ENCODE measurements around the gene GOLPH3. TPM values are rescaled to one million over a fixed set of nuclear protein-coding genes. Genes with fewer than 3 reads are reported as not detected.
A peak's percentile ranks its signal among the peaks of the same experiment; 100 is the strongest.
"Not testable (repeated sequence)": the region's sequence is repeated elsewhere in the genome, so short reads cannot be mapped to it uniquely, and the experiment has no call there.

GOLPH3 gene
- total RNA-seq = 10 to 100 TPM; 74.7 to 81.4 TPM

DNA sequence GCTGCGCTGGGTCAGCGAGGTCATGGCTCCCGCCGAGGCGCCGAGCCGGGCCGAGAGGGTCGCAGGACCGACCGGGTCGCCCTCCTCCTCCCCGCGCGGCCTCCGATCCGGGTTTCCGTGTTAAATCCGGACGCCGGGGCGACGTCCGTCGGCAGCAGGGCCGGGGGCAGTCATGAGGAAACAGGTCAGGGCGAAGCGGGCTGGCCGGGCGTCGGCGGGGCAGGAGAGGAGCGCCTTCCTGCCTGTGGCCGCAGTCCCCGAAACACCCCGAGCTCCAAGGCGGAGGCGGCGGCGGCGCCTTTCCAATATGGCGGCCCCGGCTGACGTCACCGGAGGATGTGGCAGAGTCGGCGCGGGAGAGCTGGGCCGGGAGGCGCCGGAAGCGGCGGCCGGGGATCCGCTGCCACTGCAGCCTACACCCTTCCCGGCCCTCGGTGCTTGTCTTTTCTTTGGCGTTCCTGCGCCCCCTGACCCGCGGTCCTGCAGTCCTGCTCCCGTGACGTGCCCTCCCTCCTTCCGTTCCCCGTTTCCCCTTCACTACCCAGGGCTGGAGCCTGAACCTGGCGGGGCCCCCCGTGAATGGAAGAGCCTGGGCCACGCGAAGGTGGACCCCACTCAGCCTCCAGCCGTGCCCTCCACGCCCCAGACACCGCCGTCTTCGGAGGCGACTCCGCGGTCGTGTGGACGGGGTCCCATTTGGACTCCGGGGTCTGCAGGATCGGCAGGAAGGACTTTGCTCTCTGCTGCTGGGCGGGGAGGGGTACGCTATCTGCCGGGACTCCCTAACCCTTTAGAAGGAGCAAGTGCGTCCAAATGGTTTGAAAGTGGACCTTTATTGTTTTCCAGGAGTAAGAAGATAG, at the start of gene GOLPH3:
TSS of gene GOLPH3 (minus strand) at position 309 of the 860 bp plus-strand sequence. CDS start at position 24, 285 bp downstream.
- H3K36me3 Mint-ChIP-seq = peaks cover 36% of the 10 kb centered on the region
- DNase-seq (peak; percentile 95), ATAC-seq (peak; percentile 92)
- H3K9me3 Mint-ChIP-seq (ENCODE audit: low read depth) = no peaks in the 10 kb centered on the region
- peaks cover 34% of the 10 kb centered on the region for H3K4me1 Mint-ChIP-seq
- CTCF ChIA-PET = interaction anchor here (1.0 to 1.4 kb wide), 4 partner anchors 11 to 416 kb away, joined by 3 to 5 read pairs (median 3); no protein-coding TSS in a partner anchor
- H3K27me3 Mint-ChIP-seq = peaks cover 2% of the 10 kb centered on the region
- peak within 1 kb of the TSS; percentile 98 for H3K27ac Mint-ChIP-seq
- H3K4me3 Mint-ChIP-seq = peak within 1 kb of the TSS; percentile 93

DNA sequence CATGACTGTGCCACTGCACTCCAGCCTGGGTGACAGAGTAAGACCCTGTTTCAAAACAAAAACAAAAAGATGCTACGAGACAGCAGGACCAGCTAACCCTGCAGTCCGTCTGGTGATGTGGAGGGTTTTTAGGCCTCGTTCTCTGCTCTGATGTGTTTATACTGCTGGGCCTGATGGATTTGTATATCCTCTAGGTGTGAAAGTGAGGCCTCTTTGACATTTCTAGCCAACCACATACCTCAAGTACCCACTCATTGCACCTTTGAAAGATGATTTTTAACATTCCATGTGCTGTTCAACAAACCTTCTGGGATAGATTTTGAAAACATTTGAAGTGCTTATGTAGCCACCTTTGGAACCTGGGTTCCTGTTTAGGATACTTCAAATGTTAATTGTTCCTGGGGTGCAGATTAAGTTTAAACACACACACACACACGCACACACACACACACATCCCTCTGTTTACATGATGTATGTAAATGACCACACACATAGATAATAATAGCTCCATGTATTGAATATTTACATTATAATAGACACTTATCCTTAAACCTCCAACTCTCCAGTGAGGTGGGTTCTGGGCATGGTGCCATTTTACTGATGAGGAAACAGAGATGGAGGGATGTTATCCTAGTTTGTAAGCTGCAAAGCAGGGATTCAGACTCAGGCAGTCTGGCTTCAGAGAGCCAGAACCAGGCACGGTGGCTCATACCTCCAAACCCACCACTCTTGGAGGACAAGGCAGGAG, 48.8 kb upstream of the GOLPH3 start:
- Mint-ChIP-seq H3K4me1 (no peaks in the 10 kb centered on the region), H3K27me3 (no peaks in the 10 kb centered on the region), H3K4me3 (no peak overlapping the region), H3K9me3 (ENCODE audit: low read depth) (no peaks in the 10 kb centered on the region), H3K36me3 (no peaks in the 10 kb centered on the region), H3K27ac (no peak overlapping the region)
- CTCF ChIA-PET = interaction anchor here (1.3 to 1.8 kb wide), 2 partner anchors 8 to 9 kb away, joined by 3 to 5 read pairs; no protein-coding TSS in a partner anchor
- ATAC-seq (no peak), DNase-seq (no peak)

DNA sequence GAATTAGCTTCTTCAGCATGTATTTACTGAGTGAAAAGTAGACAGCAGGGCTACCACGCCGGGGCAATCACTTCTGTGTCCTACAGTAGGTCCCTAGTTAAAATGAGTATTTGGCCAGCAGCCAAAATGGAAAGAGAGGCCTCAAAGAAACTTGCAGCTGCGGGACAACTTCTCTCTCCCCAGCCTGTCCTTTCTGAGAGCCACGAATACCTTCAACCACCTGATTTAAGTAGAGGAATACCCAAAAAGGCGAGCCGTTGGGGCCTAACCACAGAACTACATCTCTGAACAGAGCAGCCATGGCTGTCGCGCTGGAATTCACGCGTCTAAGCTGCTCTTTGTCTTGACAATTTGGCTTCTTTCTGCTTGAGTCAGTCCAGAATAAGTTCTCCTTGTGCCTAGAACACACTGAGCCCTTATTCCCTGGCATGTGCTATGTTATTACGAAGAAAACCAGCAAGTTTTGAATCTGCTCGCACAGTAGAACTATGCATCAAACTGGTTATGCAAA, 43.8 kb upstream of the GOLPH3 start:
- no peaks in the 10 kb centered on the region for H3K4me1 Mint-ChIP-seq
- H3K4me3 Mint-ChIP-seq = no peak overlapping the region

DNA sequence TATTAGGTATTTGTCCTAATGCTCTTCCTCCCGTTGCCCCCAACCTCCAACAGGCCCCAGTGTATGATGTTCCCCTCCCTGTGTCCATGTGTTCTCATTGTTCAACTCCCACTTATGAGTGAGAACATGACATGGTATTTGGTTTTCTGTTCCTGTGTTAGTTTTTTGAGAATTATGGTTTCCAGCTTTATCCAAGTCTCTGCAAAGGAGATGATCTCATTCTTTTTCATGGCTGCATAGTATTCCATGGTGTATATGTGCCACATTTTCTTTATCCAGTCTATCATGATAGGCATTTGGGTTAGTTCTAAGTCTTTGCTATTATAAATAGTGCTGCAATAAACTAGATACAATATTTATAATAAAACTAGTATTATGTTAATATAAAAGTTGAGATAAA, 40.2 kb upstream of the GOLPH3 start:
- not testable (repeated sequence) for H3K9me3 Mint-ChIP-seq (ENCODE audit: low read depth); H3K27ac Mint-ChIP-seq; H3K27me3 Mint-ChIP-seq; H3K4me3 Mint-ChIP-seq; H3K36me3 Mint-ChIP-seq; ATAC-seq; DNase-seq
- CTCF ChIA-PET = interaction anchor here (1.2 kb wide), 1 partner anchor 18 kb away, joined by 3 read pairs; no protein-coding TSS in a partner anchor
- peaks cover 13% of the 10 kb centered on the region for H3K4me1 Mint-ChIP-seq

More for the DNA sequence above, 43.8 kb upstream of the GOLPH3 start:
- no peak for ATAC-seq
- no peak for DNase-seq
- Mint-ChIP-seq H3K27ac (no peak overlapping the region), H3K36me3 (no peaks in the 10 kb centered on the region), H3K9me3 (ENCODE audit: low read depth) (no peaks in the 10 kb centered on the region), H3K27me3 (no peaks in the 10 kb centered on the region)
- CTCF ChIA-PET = no interaction called here

DNA sequence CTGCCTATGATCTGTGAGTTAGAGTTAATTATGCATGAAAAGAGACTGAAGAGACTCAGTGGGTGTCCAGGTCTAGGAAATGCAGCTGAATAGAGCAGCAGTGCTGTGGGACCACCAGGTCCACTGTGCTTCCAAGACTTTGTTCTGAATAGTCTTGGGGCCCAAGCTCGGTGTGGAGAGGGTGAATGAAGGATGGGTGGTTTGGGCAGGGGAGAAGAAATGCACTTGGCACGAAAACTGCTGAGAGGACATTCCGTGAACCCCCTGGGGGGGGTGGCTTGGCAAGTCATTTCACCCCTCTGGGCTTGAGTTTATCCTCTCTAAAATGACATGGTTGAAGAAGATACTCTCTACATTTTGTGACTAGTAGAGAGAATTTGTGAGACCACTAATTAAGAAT, 36.0 kb upstream of the GOLPH3 start:
- CTCF ChIA-PET = no interaction called here
- Mint-ChIP-seq H3K27me3 (no peaks in the 10 kb centered on the region), H3K4me1 (peaks cover 13% of the 10 kb centered on the region)

DNA sequence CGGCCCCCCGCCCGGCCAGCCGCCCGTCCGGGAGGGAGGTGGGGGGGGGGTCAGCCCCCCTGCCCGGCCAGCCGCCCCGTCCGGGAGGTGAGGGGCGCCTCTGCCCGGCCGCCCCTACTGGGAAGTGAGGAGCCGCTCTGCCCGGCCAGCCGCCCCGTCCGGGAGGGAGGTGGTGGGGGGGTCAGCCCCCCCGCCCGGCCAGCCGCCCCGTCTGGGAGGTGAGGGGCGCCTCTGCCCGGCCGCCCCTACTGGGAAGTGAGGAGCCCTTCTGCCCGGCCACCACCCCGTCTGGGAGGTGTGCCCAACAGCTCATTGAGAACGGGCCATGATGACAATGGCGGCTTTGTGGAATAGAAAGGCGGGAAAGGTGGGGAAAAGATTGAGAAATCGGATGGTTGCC, 34.7 kb upstream of the GOLPH3 start:
- H3K9me3 Mint-ChIP-seq (ENCODE audit: low read depth); H3K27me3 Mint-ChIP-seq; ATAC-seq; H3K36me3 Mint-ChIP-seq; H3K27ac Mint-ChIP-seq; CTCF ChIA-PET; DNase-seq; H3K4me3 Mint-ChIP-seq: not testable (repeated sequence)
- H3K4me1 Mint-ChIP-seq = peaks cover 13% of the 10 kb centered on the region

More for the DNA sequence above, 36.0 kb upstream of the GOLPH3 start:
- ATAC-seq = no peak
- Mint-ChIP-seq H3K27ac (peak overlapping the region; percentile 21), H3K36me3 (peaks cover 1% of the 10 kb centered on the region), H3K9me3 (ENCODE audit: low read depth) (no peaks in the 10 kb centered on the region), H3K4me3 (no peak overlapping the region)
- no peak for DNase-seq

DNA sequence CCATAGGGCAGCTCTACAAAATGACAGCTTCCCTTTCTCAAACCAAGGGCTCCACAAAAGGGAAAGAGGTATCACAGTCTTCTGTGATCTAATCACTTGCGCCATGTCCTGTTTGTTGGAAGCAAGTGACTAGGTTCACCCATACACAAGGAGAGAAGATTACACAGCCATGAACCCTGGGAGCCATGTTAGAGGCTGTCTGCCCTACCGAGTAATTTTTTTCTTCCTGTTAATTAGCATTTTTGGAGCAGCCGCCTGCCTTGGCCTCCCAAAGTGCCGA, 33.2 kb upstream of the GOLPH3 start:
- peaks cover 2% of the 10 kb centered on the region for H3K27me3 Mint-ChIP-seq
- no peak for DNase-seq
- no peak overlapping the region for H3K27ac Mint-ChIP-seq
- no peak for ATAC-seq
- H3K4me1 Mint-ChIP-seq = peaks cover 13% of the 10 kb centered on the region
- no peak overlapping the region for H3K4me3 Mint-ChIP-seq
- H3K36me3 Mint-ChIP-seq = peaks cover 1% of the 10 kb centered on the region
- no peaks in the 10 kb centered on the region for H3K9me3 Mint-ChIP-seq (ENCODE audit: low read depth)
- CTCF ChIA-PET = no interaction called here

DNA sequence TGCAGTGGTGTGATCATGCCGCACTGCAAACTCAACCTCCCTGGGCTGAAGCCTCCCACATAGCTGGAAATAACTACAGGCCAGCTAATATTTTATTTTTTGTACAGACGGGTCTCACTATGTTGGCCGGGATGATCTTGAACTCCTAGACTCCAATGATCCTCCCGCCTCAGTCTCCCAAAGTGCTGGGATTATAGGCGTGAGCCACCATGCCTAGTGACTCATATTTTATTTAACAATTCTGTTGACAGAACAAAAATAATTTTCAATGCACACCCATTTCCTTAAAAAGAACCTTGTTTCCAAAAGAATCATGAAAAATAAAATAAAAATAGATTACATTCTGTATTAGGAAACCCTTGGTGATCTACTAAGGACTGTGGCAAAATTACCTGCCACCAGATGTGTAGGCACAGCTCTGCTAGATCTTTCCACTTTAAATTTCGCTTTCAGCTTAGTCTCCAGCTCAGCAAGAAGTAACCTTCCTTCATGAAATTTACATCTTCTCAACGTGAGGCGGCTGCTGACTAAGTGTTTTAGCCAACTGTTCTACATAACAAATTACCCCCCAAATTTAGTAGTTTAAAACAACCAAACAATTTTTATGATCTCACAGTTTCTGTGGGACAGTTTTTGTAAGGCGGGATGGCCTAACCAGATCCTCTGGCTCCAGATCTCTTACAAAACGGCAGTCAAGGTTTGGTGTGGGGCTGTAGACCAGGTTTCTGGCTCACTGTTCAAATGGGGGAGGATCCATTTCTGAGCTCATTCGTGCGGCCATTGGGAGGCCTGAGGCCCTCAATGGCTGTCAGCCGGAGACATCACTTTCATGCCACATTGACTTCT, 32.6 kb upstream of the GOLPH3 start:
- ATAC-seq (no peak), DNase-seq (no peak)
- CTCF ChIA-PET = no interaction called here
- H3K4me1 Mint-ChIP-seq = peaks cover 13% of the 10 kb centered on the region
- peaks cover 4% of the 10 kb centered on the region for H3K27me3 Mint-ChIP-seq
- H3K4me3 Mint-ChIP-seq = no peak overlapping the region
- no peak overlapping the region for H3K27ac Mint-ChIP-seq
- no peaks in the 10 kb centered on the region for H3K9me3 Mint-ChIP-seq (ENCODE audit: low read depth)
- peaks cover 1% of the 10 kb centered on the region for H3K36me3 Mint-ChIP-seq

DNA sequence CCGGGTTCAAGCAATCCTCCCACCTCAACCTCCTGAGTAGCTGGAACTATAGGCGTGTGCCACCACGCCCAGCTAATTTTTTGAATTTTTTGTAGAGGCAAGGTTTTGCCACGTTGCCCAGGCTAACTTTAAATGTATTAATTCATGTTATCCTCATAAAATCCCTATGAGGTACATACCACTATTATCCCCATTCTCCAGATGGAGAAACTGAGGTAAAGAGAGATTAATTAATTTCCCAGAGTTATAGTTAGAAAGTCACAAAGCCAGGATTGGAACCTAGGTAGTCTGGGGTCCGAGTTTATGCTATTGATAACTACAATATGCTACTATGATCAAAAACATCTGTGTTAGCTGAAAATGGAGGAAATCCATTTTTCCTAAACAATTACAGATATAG, 31.9 kb upstream of the GOLPH3 start:
- Mint-ChIP-seq H3K27me3 (peaks cover 9% of the 10 kb centered on the region), H3K9me3 (ENCODE audit: low read depth) (no peaks in the 10 kb centered on the region), H3K4me3 (no peak overlapping the region), H3K36me3 (peaks cover 1% of the 10 kb centered on the region), H3K27ac (no peak overlapping the region), H3K4me1 (peaks cover 9% of the 10 kb centered on the region)
- DNase-seq (no peak), ATAC-seq (no peak)
- CTCF ChIA-PET = no interaction called here

DNA sequence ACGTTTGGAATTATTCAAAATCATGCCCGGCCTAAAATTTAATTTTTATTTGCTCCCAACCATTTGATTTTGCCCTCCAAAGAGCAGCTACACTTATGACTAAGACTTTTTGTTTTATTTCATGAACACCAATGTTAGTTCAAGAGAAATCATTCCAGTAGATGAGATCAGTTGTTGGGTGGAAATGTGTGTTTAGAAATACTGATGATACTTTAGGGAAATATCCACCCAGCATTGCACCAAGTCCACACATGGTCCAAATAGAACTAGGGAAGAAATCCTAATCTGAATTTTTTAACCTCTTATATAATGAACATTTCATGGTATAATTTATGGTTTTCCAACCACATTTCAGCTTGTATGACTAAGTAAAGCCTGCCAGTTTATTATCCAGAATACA, 28.3 kb upstream of the GOLPH3 start:
- DNase-seq = no peak
- no peak for ATAC-seq
- Mint-ChIP-seq H3K9me3 (ENCODE audit: low read depth) (no peaks in the 10 kb centered on the region), H3K27me3 (peaks cover 15% of the 10 kb centered on the region), H3K4me3 (no peak overlapping the region), H3K36me3 (no peaks in the 10 kb centered on the region), H3K27ac (no peak overlapping the region), H3K4me1 (no peaks in the 10 kb centered on the region)
- CTCF ChIA-PET = no interaction called here

DNA sequence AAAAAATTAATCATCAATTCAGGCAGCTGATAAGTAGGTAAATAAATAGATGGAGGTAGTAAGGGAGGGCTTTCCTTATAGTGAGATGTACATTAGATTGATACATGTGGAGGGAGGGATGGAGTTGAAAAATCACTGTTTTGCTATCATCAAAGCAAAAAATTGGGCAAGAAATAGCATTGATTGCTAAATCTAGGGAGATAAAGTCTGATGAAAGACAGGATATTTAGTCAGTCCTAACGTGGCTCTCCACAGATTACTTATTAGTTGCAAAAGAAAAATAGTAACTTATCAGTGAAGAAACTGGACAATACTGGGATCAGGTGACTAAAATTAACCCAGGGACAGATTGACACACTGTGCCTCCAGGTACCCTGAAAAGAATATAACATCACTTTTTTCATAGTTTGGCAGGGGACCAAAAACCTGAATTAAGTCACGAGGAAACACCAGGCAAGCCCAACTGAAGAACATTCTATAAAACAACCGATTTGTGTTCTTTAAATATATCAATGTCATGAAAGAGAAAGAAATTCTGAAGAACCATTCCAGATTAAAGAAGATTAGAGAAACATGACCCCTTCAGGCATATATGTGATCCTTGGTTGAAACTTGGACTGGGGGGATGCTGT, 27.1 kb upstream of the GOLPH3 start:
- CTCF ChIA-PET = no interaction called here
- peaks cover 21% of the 10 kb centered on the region for H3K27me3 Mint-ChIP-seq
- no peaks in the 10 kb centered on the region for H3K9me3 Mint-ChIP-seq (ENCODE audit: low read depth)
- H3K4me3 Mint-ChIP-seq = no peak overlapping the region
- DNase-seq (no peak), ATAC-seq (no peak)
- no peaks in the 10 kb centered on the region for H3K36me3 Mint-ChIP-seq
- H3K27ac Mint-ChIP-seq = no peak overlapping the region
- H3K4me1 Mint-ChIP-seq = no peaks in the 10 kb centered on the region

DNA sequence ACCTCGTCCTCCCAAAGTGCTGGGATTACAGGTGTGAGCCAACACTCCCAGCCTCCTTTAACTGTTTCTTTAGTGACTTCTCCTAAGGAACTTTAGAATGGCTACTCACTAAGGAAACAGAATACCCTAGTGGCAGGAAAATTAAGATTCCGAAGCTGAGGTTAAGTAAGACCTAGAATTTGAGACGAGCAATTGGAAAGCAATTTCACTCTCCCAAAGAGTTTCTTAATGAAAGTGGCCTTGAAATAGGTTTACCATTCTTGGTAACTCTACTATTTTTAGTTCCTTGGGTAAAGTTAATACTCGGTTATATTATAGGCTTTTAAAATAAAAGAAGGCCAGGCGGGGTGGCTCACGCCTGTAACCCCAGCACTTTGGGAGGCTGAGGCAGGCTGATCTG, 22.9 kb upstream of the GOLPH3 start:
- no peaks in the 10 kb centered on the region for H3K4me1 Mint-ChIP-seq
- CTCF ChIA-PET = no interaction called here
- H3K27ac Mint-ChIP-seq = no peak overlapping the region
- DNase-seq (no peak), ATAC-seq (no peak)
- H3K36me3 Mint-ChIP-seq = peaks cover 1% of the 10 kb centered on the region
- H3K4me3 Mint-ChIP-seq = no peak overlapping the region
- H3K9me3 Mint-ChIP-seq (ENCODE audit: low read depth) = no peaks in the 10 kb centered on the region
- H3K27me3 Mint-ChIP-seq = peaks cover 33% of the 10 kb centered on the region

DNA sequence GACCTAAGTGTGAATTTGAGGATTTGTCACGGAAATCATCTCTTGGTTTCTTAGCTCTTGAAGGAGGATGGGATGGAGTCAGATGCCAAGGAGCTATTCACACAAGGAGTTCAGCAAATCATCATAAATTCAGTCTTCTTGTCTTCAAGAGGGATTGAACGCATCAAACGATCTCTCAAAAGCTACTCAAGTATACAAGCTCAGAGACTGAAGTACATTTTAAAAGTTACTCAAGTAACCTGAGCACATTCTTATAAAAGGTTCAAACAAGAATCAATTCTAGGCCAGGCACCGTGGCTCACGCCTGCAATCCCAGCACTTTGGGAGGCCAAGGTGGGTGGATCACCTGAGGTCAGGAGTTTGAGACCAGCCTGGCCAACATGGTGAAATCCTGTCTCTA, 21.1 kb upstream of the GOLPH3 start:
- no peak overlapping the region for H3K27ac Mint-ChIP-seq
- CTCF ChIA-PET = no interaction called here
- ATAC-seq (no peak), DNase-seq (peak; percentile 8)
- peaks cover 1% of the 10 kb centered on the region for H3K36me3 Mint-ChIP-seq
- peaks cover 28% of the 10 kb centered on the region for H3K27me3 Mint-ChIP-seq
- no peaks in the 10 kb centered on the region for H3K9me3 Mint-ChIP-seq (ENCODE audit: low read depth)
- H3K4me1 Mint-ChIP-seq = no peaks in the 10 kb centered on the region
- H3K4me3 Mint-ChIP-seq = no peak overlapping the region

All from activated CD8-positive, alpha-beta memory T cell treated with anti-CD3 and anti-CD28 coated beads, Interleukin-2, amount 10 ng/mL, durations not matched to agents 7 days and 5 days (primary cell).